Mesothelial cell of epicardium (in vitro differentiated cells): ENCODE data around the gene ATP4B. TPM values are rescaled to one million over a fixed set of nuclear protein-coding genes. Genes with fewer than 3 reads are reported as not detected.

Source experiments
- DNase-seq, 2 experiments: peaks; one replicate each; pipeline ENCODE4 v3.0.0; 2021; ENCODE audit warnings: low spot score in 2 of 2; ENCODE audit not compliant: unreplicated experiment in 2 of 2
- H3K27ac Mint-ChIP-seq: 2 replicates; pipeline ENCODE4 v1.8.0; 2021; ENCODE audit warnings: mixed read lengths
- H3K27me3 Mint-ChIP-seq: 2 replicates; pipeline ENCODE4 v1.8.0; 2021; ENCODE audit warnings: low read depth, mixed read lengths
- H3K36me3 Mint-ChIP-seq: 2 replicates; pipeline ENCODE4 v1.8.0; 2021; ENCODE audit warnings: mixed read lengths
- H3K4me1 Mint-ChIP-seq: 2 replicates; pipeline ENCODE4 v1.8.0; 2021; ENCODE audit warnings: mixed read lengths
- H3K4me3 Mint-ChIP-seq: 2 replicates; pipeline ENCODE4 v1.8.0; 2021; ENCODE audit warnings: mild to moderate bottlenecking, moderate library complexity, mixed read lengths
- H3K9me3 Mint-ChIP-seq: 2 replicates; pipeline ENCODE4 v1.8.0; 2021; ENCODE audit warnings: mixed read lengths
- total RNA-seq: library from RNA; stranded (reverse); gene quantifications from 3 replicates; pipeline ENCODE4 v1.2.1, GENCODE V29; 2021
- TF ChIP-seq, protein P1 (sequence below): fragments of 200-600 bp; sonication (generic); IDR thresholded peaks from one replicate; pipeline ENCODE4 v1.5.0; 2021; ENCODE audit warnings: antibody characterized with exemption; ENCODE audit not compliant: unreplicated experiment

Gene ATP4B
- total RNA-seq, 1 donor from 2014 or later, result not detected

DNA sequence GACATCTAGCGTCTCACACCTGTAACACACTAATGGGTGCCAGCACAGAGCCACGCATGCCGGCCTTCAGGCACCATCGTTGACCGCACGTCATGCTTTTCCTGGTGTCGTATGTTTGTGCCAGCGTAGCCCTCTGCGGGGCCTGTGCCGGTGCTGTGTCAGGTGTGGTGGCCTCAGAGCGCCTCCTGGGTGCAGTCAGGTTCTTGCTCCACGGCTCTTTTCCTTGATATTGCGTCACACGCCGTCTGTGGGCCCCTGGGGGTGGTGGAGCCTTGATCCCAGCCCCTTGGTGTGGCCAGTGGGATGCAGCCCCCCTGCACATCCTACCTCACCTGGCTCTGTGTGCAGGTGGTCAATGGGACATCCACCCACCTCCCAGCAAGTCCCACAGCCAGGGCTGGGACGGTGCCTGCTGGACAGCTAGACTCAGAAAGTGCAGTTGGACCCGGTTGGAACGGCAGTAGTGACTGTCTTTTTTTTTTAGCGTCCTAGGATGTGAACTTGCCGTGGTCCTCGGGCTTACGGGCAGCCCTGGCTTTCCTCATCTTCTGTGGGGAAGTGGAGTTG, 48.9 kb downstream of the ATP4B start:
- H3K9me3 Mint-ChIP-seq, result no peaks in the 10 kb centered on the region
- DNase-seq, result no peak
- TF ChIP-seq, protein P1, sequence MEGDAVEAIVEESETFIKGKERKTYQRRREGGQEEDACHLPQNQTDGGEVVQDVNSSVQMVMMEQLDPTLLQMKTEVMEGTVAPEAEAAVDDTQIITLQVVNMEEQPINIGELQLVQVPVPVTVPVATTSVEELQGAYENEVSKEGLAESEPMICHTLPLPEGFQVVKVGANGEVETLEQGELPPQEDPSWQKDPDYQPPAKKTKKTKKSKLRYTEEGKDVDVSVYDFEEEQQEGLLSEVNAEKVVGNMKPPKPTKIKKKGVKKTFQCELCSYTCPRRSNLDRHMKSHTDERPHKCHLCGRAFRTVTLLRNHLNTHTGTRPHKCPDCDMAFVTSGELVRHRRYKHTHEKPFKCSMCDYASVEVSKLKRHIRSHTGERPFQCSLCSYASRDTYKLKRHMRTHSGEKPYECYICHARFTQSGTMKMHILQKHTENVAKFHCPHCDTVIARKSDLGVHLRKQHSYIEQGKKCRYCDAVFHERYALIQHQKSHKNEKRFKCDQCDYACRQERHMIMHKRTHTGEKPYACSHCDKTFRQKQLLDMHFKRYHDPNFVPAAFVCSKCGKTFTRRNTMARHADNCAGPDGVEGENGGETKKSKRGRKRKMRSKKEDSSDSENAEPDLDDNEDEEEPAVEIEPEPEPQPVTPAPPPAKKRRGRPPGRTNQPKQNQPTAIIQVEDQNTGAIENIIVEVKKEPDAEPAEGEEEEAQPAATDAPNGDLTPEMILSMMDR, result no peak
- H3K4me1 Mint-ChIP-seq, result peaks cover 5% of the 10 kb centered on the region
- no peak overlapping the region for H3K27ac Mint-ChIP-seq
- no peak overlapping the region for H3K4me3 Mint-ChIP-seq
- H3K27me3 Mint-ChIP-seq, result no peaks in the 10 kb centered on the region
- peaks cover 16% of the 10 kb centered on the region for H3K36me3 Mint-ChIP-seq

DNA sequence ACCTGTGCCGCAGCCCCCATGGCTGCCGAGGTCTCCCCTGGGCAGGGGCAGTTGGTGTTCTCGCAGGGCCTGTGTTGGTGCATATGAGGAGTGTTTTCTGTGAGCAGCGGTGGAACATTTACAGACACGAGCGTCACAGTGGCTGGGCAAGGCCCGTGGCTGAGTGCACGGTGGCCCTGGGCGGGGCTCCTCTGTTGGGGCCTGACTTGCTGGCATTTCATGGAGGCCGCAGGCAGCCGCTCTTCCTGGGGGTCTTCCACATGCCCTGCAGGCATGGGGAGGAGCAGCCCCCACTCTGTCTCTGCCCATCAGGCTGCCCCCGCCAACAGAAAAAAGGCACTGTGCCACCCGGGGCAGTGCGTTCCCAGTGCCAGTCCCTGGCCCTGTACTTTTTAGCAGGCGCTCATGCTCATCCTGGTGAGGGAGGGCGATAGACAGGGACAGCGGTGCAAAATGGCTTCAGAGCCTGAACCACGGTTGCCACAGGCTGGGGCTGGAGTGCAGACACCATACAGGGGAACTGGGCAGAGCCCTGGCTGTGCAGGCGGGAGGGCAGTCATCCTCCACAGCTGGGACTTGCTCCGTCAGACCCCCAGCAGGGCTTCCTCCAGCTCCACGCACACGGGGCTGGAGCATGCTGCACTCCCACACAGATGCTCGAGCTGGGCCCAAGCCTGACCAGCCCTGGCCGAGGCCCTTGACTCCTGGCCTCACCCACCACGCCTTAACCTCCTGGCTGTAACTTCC, 49.9 kb downstream of the ATP4B start:
- no peaks in the 10 kb centered on the region for H3K9me3 Mint-ChIP-seq
- no peak for DNase-seq
- TF ChIP-seq, protein P1, result no peak
- H3K36me3 Mint-ChIP-seq, result peaks cover 16% of the 10 kb centered on the region
- H3K4me3 Mint-ChIP-seq, result no peak overlapping the region
- peaks cover 5% of the 10 kb centered on the region for H3K4me1 Mint-ChIP-seq
- H3K27ac Mint-ChIP-seq, result no peak overlapping the region
- no peaks in the 10 kb centered on the region for H3K27me3 Mint-ChIP-seq

DNA sequence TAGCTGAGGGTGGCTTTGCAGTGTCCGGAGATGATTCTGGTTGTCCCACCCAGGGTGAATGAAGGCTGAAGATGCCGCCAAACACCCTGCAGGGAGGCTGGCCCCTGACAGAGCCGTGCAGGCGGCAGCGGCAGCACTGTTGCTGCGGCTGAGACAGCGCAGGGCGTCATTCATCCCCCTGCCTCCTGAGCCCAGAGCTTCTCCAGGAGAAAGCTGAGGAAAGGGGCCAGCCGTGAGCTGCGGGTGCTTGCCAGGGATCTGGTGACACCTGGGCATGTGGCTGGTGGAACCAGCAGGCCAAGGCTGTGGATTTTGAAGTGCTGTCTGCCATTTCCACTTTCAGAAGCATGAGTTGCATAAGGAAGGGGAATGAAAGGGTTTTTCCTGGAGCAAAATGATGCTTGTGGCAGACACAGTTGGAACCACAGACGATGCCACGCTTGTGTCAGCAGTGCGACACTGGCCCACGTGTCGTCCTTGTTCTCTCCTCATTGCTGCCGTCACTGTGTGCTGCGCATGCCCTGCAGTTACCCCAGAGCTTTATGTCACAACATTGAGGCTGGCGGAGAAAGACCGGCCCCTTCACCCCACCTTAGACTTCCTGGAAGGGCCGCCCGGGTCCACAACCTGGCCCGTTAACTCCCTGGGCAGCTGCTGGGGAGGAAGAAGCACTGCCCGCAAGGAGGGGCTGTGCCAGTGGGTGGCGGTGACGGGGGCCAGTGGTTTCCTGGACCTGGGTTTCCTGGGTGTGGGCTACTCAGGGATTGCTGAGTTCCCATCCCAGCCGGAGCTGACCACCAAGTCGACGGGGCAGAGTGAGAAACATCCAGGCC, 50.7 kb downstream of the ATP4B start:
- Mint-ChIP-seq H3K27ac (no peak overlapping the region), H3K27me3 (no peaks in the 10 kb centered on the region), H3K9me3 (no peaks in the 10 kb centered on the region), H3K4me1 (peaks cover 1% of the 10 kb centered on the region), H3K4me3 (no peak overlapping the region), H3K36me3 (peaks cover 16% of the 10 kb centered on the region)
- TF ChIP-seq, protein P1, result no peak
- DNase-seq, result no peak

DNA sequence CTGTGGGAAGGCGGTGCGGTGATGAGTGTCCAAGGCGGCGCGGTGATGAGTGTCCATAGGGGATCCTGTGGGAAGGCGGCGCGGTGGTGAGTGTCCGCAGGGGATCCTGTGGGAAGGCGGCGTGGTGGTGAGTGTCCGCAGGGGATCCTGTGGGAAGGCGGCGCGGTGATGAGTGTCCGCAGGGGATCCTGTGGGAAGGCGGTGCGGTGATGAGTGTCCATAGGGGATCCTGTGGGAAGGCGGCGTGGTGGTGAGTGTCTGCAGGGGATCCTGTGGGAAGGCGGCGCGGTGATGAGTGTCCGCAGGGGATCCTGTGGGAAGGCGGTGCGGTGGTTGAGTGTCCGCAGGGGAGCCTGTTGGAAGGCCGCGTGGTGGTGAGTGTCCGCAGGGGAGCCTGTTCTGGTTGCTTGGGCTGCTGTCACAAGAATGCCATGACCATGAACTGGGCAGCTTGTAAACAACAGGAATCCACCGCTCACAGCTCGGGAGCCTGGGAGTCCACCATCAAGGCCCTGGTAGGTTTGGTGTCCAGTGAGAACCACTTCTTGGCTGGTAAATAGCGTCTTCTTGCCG, 52.0 kb downstream of the ATP4B start:
- DNase-seq, result no peak
- Mint-ChIP-seq H3K9me3 (no peaks in the 10 kb centered on the region), H3K4me3 (no peak overlapping the region), H3K36me3 (peaks cover 14% of the 10 kb centered on the region), H3K27me3 (no peaks in the 10 kb centered on the region), H3K27ac (no peak overlapping the region), H3K4me1 (no peaks in the 10 kb centered on the region)
- TF ChIP-seq, protein P1, result no peak

DNA sequence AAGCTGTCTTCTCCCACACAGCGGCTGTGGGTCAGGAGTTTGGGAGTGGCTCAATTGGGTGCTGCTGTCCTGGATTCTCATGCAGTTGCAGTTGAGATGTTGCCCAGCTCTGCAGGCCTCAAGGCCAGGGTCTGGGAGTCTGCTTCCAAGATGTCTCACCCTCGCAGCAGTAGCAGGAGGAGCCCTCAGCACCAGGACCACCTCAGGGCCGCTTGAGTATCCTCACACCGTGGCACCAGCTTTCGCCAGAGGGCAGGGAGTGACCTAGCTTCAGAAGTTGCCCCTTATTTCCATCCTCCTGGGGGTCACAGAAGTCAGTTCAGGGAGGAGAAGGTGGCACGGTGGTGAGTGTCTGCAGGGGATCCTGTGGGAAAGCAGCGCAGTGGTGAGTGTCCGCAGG, 52.5 kb downstream of the ATP4B start:
- DNase-seq, result no peak
- Mint-ChIP-seq H3K4me3 (no peak overlapping the region), H3K36me3 (peaks cover 14% of the 10 kb centered on the region), H3K27me3 (no peaks in the 10 kb centered on the region), H3K9me3 (no peaks in the 10 kb centered on the region), H3K4me1 (no peaks in the 10 kb centered on the region), H3K27ac (no peak overlapping the region)
- TF ChIP-seq, protein P1, result no peak
